ENCODE data around the gene DENND1C. TPM values are rescaled to one million over a fixed set of nuclear protein-coding genes. Genes with fewer than 3 reads are reported as not detected.
"Not testable (repeated sequence)": the region's sequence is repeated elsewhere in the genome, so short reads cannot be mapped to it uniquely, and the experiment has no call there.

Gene DENND1C
- total and polyA plus RNA-seq, 2 of the 8 experiments (the other 6 are each of a cell fraction or from before 2014, with no cell fraction given), result 3.6 to 4.0 TPM

GRCh38 chr19:6509118-6509971 lies 27.8 kb upstream of the DENND1C start (continued):
- TF ChIP-seq E2F6 (IDR thresholded peaks at IDR 0.05) (no peak), POLR2A (IDR thresholded peaks at IDR 0.05; ENCODE audit: control extremely low read depth in 1 of 2, low read depth in 2 of 2, low read length in 2 of 2) (no peak), RAD21 (IDR thresholded peaks at IDR 0.05 in 1 of 2, conservative IDR thresholded peaks at IDR 0.05 in 1 of 2; ENCODE audit: low read depth in 2 of 2, low read length in 2 of 2) (no peak), NRF1 (IDR thresholded peaks at IDR 0.05; ENCODE audit: low read depth, low read length) (no peak), TAF7 (optimal IDR thresholded peaks at IDR 0.05; ENCODE audit: borderline replicate concordance, low read depth, low read length) (no peak)

GRCh38 chr19:6508028-6508771 lies 26.6 kb upstream of the DENND1C start:
- H2BK15ac ChIP-seq (ENCODE audit: low read length); H3K79me2 ChIP-seq (ENCODE audit: control insufficient read depth in 1 of 2, insufficient read depth in 2 of 2, low read length in 2 of 2); H3K14ac ChIP-seq (ENCODE audit: insufficient read length); H3K4ac ChIP-seq (replicated peaks; ENCODE audit: insufficient read length, low read depth, low read length); H4K5ac ChIP-seq (ENCODE audit: insufficient read length, low read depth, low read length); H3K4me1 ChIP-seq (replicated peaks in 1 of 4; ENCODE audit: control insufficient read depth in 3 of 4, insufficient read depth in 4 of 4, low read length in 3 of 4); H4K91ac ChIP-seq (replicated peaks; ENCODE audit: insufficient read length, low read length); H3K4me3 ChIP-seq (ENCODE audit: extremely low read depth in 1 of 4, insufficient read depth in 2 of 4, low read depth in 3 of 4, low read length in 4 of 4); H4K20me1 ChIP-seq (replicated peaks in 1 of 2; ENCODE audit: control insufficient read depth in 1 of 2, insufficient read depth in 2 of 2, low read length in 2 of 2); H3K18ac ChIP-seq (ENCODE audit: extremely low read depth, low read length); FAIRE-seq; H3K36me3 ChIP-seq (ENCODE audit: control insufficient read depth in 2 of 4, insufficient read depth in 4 of 4, low read length in 3 of 4); H2BK5ac ChIP-seq (ENCODE audit: low read depth, low read length); H2AK5ac ChIP-seq (ENCODE audit: low read depth, low read length); H2BK20ac ChIP-seq (ENCODE audit: low read length); H3K9me3 ChIP-seq (ENCODE audit: insufficient read depth in 2 of 2, low read depth in 1 of 2, low read length in 1 of 2); H2BK120ac ChIP-seq (replicated peaks; ENCODE audit: low read depth, low read length); H3K56ac ChIP-seq (replicated peaks; ENCODE audit: insufficient read length, low read depth, low read length); H3K79me1 ChIP-seq (ENCODE audit: low read depth, low read length); H2AFZ ChIP-seq (ENCODE audit: low read length); H3K27me3 ChIP-seq (replicated peaks in 1 of 4; ENCODE audit: control insufficient read depth in 3 of 4, extremely low read depth in 1 of 4, insufficient read depth in 3 of 4, low read length in 3 of 4); H3K23ac ChIP-seq (ENCODE audit: insufficient read length); DNase-seq (ENCODE audit: low read depth in 1 of 2, low spot score in 2 of 2); H3K4me2 ChIP-seq (ENCODE audit: insufficient read depth in 1 of 2, low read depth in 2 of 2, low read length in 2 of 2); H3K23me2 ChIP-seq (ENCODE audit: low read depth, low read length); H2BK12ac ChIP-seq (ENCODE audit: low read depth, low read length); H3K27ac ChIP-seq (ENCODE audit: low read depth, low read length); H3K9ac ChIP-seq (replicated peaks in 1 of 4; ENCODE audit: extremely low read depth in 1 of 4, low read depth in 3 of 4, low read length in 3 of 4); H4K8ac ChIP-seq (ENCODE audit: extremely low read depth, insufficient read depth, low read length): not testable (repeated sequence)
- ChIA-PET POLR2A (ENCODE audit: partially characterized antibody) (interaction anchor here (0.6 kb wide), 1 partner anchor 228 kb away, joined by 3 read pairs; no protein-coding TSS in a partner anchor), CTCF (ENCODE audit: partially characterized antibody) (interaction anchor here (0.6 to 4.7 kb wide), 5 partner anchors 17 to 1393 kb away, joined by 3 to 19 read pairs (median 3); partner anchors contain the start of gene DENND1C)
- WGBS, 2 experiments (ENCODE audit: extremely low coverage in 1 of 2, insufficient coverage in 1 of 2, insufficient read length in 1 of 2, insufficient replicate concordance in 2 of 2, low coverage in 1 of 2, low lambda C conversion rate in 2 of 2, missing lambda C conversion rate in 1 of 2), result 90% methylated on average over 9 of the region's 9 CpGs; no CpG with 5 or more reads in 1 of the 2 experiments
